SHP77 (cell line): ENCODE results near the gene NKX2-4.

Experiments used
- DNase-seq, 2 experiments: peaks; one replicate each; lab custom pipeline; 2025; lab: John Stamatoyannopoulos, UW

The NKX2-4 gene

DNA sequence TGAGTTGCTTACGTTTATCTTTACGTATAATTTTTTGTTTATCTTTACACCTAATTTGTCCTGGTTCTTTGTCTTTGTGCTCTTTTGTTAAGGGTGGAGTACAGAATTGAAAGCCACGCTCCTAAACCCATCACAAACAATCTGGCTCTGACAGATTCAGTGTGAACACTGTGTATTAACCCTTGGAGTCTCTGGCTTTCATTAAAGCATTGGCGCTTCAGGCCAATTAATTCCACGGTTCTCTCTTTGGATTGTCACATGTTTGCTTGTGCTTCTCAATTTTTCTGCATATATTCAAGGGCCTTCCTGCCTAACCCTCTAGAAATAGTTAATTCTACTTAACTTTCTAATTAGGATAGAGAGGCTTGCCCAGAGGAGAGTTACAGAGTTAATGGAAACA, 38.6 kb downstream of the NKX2-4 start:
- DNase-seq, result no peak

DNA sequence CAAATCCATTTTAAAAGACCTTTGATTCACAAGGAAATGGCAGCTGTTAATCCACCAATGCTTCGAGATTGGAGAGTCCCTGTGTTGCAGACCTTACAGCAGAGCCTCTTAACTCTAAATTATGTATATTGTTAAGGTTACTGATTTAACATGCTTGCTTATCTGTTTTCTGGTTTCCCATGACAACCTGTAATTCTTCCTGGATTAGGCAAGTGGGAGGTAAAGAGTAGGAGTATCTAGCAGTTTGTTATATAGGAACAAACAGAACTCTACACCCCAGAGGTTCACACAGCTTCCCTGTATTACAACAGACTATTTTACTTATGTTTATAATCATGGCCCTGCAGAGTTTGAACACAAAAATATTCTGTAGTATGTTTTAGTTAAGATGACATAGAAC, 39.5 kb downstream of the NKX2-4 start:
- DNase-seq, result no peak

- no peak for DNase-seq
These were observed 40.9 kb downstream of the NKX2-4 start for GRCh38 chr20:21356386-21356785.

DNA sequence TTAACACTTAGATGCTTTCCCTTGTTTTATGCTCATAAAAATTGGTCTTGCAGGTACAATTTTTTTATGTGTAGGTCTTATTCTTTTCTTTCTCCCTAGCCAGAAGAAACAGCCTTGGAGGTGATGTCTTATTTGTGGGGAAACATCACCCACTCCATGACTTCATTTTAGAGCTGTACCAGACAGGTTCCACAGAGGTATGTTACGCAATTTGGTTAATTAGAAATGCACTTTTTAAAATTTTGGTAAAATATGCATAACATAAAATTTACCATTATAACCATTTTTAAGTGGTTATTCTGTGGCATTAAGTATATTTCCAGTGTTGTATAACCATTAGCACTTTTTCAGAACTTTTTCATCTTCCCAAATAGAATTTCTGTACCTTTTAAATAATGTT, 41.3 kb downstream of the NKX2-4 start:
- DNase-seq, result no peak

- no peak for DNase-seq
These were observed 44.1 kb downstream of the NKX2-4 start for GRCh38 chr20:21353236-21353635.

DNA sequence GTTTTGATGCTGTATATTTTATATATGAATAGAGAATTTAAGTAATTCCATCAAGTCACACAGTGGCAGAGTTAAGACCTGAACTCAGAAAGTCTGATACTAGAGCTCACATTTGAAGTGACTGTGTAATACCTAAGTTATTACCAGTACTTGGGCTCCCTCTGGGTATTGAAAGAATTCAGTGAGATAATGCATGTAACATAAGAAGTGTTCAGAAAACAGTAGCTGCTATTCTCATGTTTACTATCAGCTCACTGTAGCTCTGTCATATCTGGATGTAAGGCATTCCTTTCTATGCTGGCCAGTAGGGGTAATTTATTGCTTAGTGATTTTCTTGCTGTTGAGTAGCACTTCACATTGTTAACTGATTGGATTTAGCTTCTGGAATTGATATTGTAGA, 44.6 kb downstream of the NKX2-4 start:
- DNase-seq, result no peak
